HEK293 (cell line): Measurements from ENCODE around the gene RHOBTB3.

Experiments
- CTCF ChIA-PET: fragments of 350-600 bp; formaldehyde crosslinking; extraction: SDS; loops from one replicate; lab custom pipeline; 2021; ENCODE audit warnings: antibody characterized with exemption; lab: Yijun Ruan, JAX
- POLR2A ChIA-PET: fragments of 300-600 bp; formaldehyde crosslinking; extraction: SDS; loops from one replicate; lab custom pipeline; 2020; ENCODE audit warnings: antibody characterized with exemption, inconsistent platforms; lab: Yijun Ruan, JAX
- H3K27ac ChIP-seq: fragments of 200-500 bp; sonication (Bioruptor generic); 2 replicates; pipeline ENCODE4 v1.5.1; 2014; ENCODE audit warnings: low read depth, low read length, control low read depth, inconsistent platforms; ENCODE audit errors: extremely low read depth
- H3K36me3 ChIP-seq, 2 experiments: fragments of 200-500 bp in 1 of 2; sonication (Bioruptor generic) in 1 of 2; 1 replicate in 1 of 2; 2 replicates in 1 of 2; pipeline ENCODE4 v1.5.1; 2014 to 2017; ENCODE audit warnings: inconsistent platforms in 2 of 2, low read length in 2 of 2; ENCODE audit not compliant: control insufficient read depth in 2 of 2, insufficient read depth in 1 of 2
- H3K4me1 ChIP-seq: fragments of 200-500 bp; sonication (Bioruptor generic); 2 replicates; pipeline ENCODE4 v1.5.1; 2014; ENCODE audit warnings: mild to moderate bottlenecking, low read length, inconsistent platforms; ENCODE audit not compliant: control insufficient read depth, insufficient read depth
- H3K4me3 ChIP-seq: 2 replicates; pipeline ENCODE4 v1.5.1; 2011; ENCODE audit warnings: low read depth, mild to moderate bottlenecking, control low read depth, low read length, moderate library complexity
- H3K9me3 ChIP-seq: fragments of 200-500 bp; sonication (Bioruptor generic); 2 replicates; pipeline ENCODE4 v1.5.1; 2014; ENCODE audit warnings: low read depth, low read length, inconsistent platforms; ENCODE audit not compliant: control insufficient read depth, insufficient read depth
- GLI4 ChIP-seq: fragments of 450-650 bp; formaldehyde crosslinking; IDR thresholded peaks from 2 replicates; pipeline ENCODE4 v1.5.1; 2016; ENCODE audit warnings: missing biosample characterization, missing genetic modification characterization
- KLF1 ChIP-seq: fragments of 450-650 bp; formaldehyde crosslinking; IDR thresholded peaks from 2 replicates; pipeline ENCODE4 v1.5.1; 2016; ENCODE audit warnings: missing biosample characterization, missing genetic modification characterization
- RBAK ChIP-seq: fragments of 450-650 bp; formaldehyde crosslinking; IDR thresholded peaks from 2 replicates; pipeline ENCODE4 v1.5.1; 2016; ENCODE audit warnings: missing biosample characterization, missing genetic modification characterization
- TRIM28 ChIP-seq: IDR thresholded peaks from 2 replicates; pipeline ENCODE4 v1.6.1; 2011; ENCODE audit warnings: low read length, control low read depth, borderline replicate concordance
- ZBTB1 ChIP-seq: fragments of 450-650 bp; formaldehyde crosslinking; IDR thresholded peaks from 2 replicates; pipeline ENCODE4 v1.5.1; 2016; ENCODE audit warnings: missing biosample characterization, missing genetic modification characterization
- ZBTB21 ChIP-seq: fragments of 450-650 bp; formaldehyde crosslinking; IDR thresholded peaks from 2 replicates; pipeline ENCODE4 v1.5.1; 2017; ENCODE audit warnings: missing biosample characterization, missing genetic modification characterization
- ZNF146 ChIP-seq: fragments of 450-650 bp; formaldehyde crosslinking; IDR thresholded peaks from 2 replicates; pipeline ENCODE4 v1.5.1; 2016; ENCODE audit warnings: missing biosample characterization, missing genetic modification characterization
- ZNF24 ChIP-seq: fragments of 450-650 bp; formaldehyde crosslinking; IDR thresholded peaks from 2 replicates; pipeline ENCODE4 v1.5.1; 2016; ENCODE audit warnings: missing biosample characterization, missing genetic modification characterization
- ZNF335 ChIP-seq: fragments of 450-650 bp; formaldehyde crosslinking; conservative IDR thresholded peaks from 2 replicates; pipeline ENCODE4 v1.5.1; 2016; ENCODE audit warnings: missing biosample characterization, missing genetic modification characterization
- ZNF416 ChIP-seq: fragments of 450-650 bp; formaldehyde crosslinking; IDR thresholded peaks from 2 replicates; pipeline ENCODE4 v1.5.1; 2016; ENCODE audit warnings: missing biosample characterization, missing genetic modification characterization
- ZNF426 ChIP-seq: fragments of 450-650 bp; formaldehyde crosslinking; IDR thresholded peaks from 2 replicates; pipeline ENCODE4 v1.5.1; 2017; ENCODE audit warnings: missing biosample characterization, missing genetic modification characterization, mild to moderate bottlenecking, inconsistent platforms, moderate library complexity
- ZNF529 ChIP-seq: fragments of 450-650 bp; formaldehyde crosslinking; IDR thresholded peaks from 2 replicates; pipeline ENCODE4 v1.5.1; 2017; ENCODE audit warnings: missing genetic modification characterization, missing biosample characterization; ENCODE audit not compliant: insufficient replicate concordance
- ZNF610 ChIP-seq: fragments of 450-650 bp; formaldehyde crosslinking; IDR thresholded peaks from 2 replicates; pipeline ENCODE4 v1.5.1; 2016; ENCODE audit warnings: missing biosample characterization, missing genetic modification characterization, borderline replicate concordance
- ZNF76 ChIP-seq: fragments of 450-650 bp; formaldehyde crosslinking; IDR thresholded peaks from 2 replicates; pipeline ENCODE4; 2016; ENCODE audit warnings: low read depth, missing biosample characterization, missing genetic modification characterization, borderline replicate concordance
- ZNF830 ChIP-seq: fragments of 450-650 bp; IDR thresholded peaks from 2 replicates; pipeline ENCODE4 v1.5.0; 2018; ENCODE audit warnings: missing biosample characterization, missing genetic modification characterization, low read depth, mild to moderate bottlenecking, moderate library complexity
- TF ChIP-seq, protein P1 (sequence below): fragments of 450-650 bp; formaldehyde crosslinking; IDR thresholded peaks from 2 replicates; pipeline ENCODE4 v1.5.1; 2016; ENCODE audit warnings: missing biosample characterization, missing genetic modification characterization, borderline replicate concordance
- TF ChIP-seq, protein P2 (sequence below): fragments of 450-650 bp; formaldehyde crosslinking; IDR thresholded peaks from 2 replicates; pipeline ENCODE4 v1.5.1; 2016; ENCODE audit warnings: missing biosample characterization, missing genetic modification characterization
- TF ChIP-seq, protein P3 (sequence below): fragments of 450-650 bp; formaldehyde crosslinking; conservative IDR thresholded peaks from 2 replicates; pipeline ENCODE4 v1.5.1; 2016; ENCODE audit warnings: low read depth, missing biosample characterization, missing genetic modification characterization
- TF ChIP-seq, protein P4 (sequence below): fragments of 450-650 bp; formaldehyde crosslinking; IDR thresholded peaks from 2 replicates; pipeline ENCODE4 v1.5.0; 2017; ENCODE audit warnings: missing biosample characterization, missing genetic modification characterization, borderline replicate concordance
- TF ChIP-seq, protein P5 (sequence below): fragments of 450-650 bp; formaldehyde crosslinking; IDR thresholded peaks from 2 replicates; pipeline ENCODE4 v1.5.1; 2016; ENCODE audit warnings: missing biosample characterization, missing genetic modification characterization

RHOBTB3 gene

DNA sequence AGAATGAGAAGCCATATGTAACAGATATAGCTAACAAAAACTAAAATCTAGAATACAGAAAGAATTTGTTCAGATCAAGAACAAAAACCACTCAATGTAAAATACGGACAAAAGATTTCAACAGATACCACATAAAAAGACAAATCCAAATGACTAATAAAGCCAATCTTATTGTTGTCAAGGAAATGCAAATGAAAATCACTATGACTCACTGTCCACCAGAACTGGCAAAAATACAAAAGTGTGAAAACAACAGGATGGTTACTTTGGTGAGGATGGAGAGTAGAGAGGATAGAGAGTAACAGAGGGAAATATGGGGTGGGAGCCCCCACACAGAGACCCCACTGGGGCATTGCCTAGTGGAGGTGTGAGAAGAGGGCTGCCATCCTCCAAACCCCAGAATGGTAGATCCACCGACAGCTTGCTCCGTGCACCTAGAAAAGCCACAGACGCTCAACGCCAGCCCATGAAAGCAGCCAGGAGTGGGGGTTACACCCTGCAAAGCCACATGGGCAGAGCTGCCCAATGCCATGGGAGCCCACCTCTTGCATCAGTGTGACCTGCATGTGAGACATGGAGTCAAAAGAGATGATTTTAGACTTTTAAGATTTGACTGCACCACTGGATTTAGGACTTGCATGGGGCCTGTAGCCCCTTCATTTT lies 15.2 kb upstream of the RHOBTB3 start:
- Histone ChIP-seq H3K27ac (no peak overlapping the region), H3K9me3 (no peaks in the 10 kb centered on the region), H3K4me3 (no peak overlapping the region), H3K4me1 (peaks cover 4% of the 10 kb centered on the region; the same call in 1 of the 2 replicates), H3K36me3 (no peaks in the 10 kb centered on the region)
- TF ChIP-seq, protein P1, sequence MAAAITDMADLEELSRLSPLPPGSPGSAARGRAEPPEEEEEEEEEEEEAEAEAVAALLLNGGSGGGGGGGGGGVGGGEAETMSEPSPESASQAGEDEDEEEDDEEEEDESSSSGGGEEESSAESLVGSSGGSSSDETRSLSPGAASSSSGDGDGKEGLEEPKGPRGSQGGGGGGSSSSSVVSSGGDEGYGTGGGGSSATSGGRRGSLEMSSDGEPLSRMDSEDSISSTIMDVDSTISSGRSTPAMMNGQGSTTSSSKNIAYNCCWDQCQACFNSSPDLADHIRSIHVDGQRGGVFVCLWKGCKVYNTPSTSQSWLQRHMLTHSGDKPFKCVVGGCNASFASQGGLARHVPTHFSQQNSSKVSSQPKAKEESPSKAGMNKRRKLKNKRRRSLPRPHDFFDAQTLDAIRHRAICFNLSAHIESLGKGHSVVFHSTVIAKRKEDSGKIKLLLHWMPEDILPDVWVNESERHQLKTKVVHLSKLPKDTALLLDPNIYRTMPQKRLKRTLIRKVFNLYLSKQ: no peak
- TF ChIP-seq KLF1 (tag by site-specific recombination) (no peak), ZNF610 (tag by site-specific recombination) (no peak), ZNF426 (no peak)
- TF ChIP-seq, protein P2, sequence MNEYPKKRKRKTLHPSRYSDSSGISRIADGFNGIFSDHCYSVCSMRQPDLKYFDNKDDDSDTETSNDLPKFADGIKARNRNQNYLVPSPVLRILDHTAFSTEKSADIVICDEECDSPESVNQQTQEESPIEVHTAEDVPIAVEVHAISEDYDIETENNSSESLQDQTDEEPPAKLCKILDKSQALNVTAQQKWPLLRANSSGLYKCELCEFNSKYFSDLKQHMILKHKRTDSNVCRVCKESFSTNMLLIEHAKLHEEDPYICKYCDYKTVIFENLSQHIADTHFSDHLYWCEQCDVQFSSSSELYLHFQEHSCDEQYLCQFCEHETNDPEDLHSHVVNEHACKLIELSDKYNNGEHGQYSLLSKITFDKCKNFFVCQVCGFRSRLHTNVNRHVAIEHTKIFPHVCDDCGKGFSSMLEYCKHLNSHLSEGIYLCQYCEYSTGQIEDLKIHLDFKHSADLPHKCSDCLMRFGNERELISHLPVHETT (tag by site-specific recombination): no peak
- ChIA-PET POLR2A (no interaction called here), CTCF (no interaction called here)

DNA sequence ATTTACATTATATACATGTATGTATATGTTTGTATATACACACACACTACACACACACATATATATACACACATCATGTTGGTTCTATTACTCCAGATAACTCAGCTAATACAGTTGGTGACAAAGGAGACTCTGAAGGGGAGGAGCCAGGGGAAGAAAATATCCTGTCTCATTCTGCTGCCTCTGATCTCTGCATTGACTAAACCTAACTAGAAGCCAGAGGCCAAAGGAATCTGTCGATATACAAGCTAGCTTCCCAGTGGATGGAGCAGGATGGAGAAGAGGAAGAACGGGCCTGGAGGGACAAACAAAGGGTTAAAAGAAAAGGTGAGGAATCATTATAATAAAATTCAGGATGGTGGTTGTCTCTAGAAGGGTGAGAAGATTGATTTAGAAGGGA lies 13.7 kb upstream of the RHOBTB3 start:
- no peak overlapping the region for H3K27ac ChIP-seq
- TF ChIP-seq, protein P3, sequence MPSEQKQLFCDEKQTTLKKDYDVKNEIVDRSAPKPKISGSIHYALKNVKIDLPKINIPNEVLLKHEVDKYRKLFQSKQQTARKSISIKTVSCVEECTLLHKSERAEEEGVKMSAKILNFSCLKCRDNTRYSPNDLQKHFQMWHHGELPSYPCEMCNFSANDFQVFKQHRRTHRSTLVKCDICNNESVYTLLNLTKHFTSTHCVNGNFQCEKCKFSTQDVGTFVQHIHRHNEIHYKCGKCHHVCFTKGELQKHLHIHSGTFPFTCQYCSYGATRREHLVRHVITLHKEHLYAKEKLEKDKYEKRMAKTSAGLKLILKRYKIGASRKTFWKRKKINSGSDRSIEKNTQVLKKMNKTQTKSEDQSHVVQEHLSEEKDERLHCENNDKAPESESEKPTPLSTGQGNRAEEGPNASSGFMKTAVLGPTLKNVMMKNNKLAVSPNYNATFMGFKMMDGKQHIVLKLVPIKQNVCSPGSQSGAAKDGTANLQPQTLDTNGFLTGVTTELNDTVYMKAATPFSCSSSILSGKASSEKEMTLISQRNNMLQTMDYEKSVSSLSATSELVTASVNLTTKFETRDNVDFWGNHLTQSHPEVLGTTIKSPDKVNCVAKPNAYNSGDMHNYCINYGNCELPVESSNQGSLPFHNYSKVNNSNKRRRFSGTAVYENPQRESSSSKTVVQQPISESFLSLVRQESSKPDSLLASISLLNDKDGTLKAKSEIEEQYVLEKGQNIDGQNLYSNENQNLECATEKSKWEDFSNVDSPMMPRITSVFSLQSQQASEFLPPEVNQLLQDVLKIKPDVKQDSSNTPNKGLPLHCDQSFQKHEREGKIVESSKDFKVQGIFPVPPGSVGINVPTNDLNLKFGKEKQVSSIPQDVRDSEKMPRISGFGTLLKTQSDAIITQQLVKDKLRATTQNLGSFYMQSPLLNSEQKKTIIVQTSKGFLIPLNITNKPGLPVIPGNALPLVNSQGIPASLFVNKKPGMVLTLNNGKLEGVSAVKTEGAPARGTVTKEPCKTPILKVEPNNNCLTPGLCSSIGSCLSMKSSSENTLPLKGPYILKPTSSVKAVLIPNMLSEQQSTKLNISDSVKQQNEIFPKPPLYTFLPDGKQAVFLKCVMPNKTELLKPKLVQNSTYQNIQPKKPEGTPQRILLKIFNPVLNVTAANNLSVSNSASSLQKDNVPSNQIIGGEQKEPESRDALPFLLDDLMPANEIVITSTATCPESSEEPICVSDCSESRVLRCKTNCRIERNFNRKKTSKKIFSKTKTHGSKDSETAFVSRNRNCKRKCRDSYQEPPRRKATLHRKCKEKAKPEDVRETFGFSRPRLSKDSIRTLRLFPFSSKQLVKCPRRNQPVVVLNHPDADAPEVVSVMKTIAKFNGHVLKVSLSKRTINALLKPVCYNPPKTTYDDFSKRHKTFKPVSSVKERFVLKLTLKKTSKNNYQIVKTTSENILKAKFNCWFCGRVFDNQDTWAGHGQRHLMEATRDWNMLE (tag by site-specific recombination): no peak
- TF ChIP-seq, protein P4, sequence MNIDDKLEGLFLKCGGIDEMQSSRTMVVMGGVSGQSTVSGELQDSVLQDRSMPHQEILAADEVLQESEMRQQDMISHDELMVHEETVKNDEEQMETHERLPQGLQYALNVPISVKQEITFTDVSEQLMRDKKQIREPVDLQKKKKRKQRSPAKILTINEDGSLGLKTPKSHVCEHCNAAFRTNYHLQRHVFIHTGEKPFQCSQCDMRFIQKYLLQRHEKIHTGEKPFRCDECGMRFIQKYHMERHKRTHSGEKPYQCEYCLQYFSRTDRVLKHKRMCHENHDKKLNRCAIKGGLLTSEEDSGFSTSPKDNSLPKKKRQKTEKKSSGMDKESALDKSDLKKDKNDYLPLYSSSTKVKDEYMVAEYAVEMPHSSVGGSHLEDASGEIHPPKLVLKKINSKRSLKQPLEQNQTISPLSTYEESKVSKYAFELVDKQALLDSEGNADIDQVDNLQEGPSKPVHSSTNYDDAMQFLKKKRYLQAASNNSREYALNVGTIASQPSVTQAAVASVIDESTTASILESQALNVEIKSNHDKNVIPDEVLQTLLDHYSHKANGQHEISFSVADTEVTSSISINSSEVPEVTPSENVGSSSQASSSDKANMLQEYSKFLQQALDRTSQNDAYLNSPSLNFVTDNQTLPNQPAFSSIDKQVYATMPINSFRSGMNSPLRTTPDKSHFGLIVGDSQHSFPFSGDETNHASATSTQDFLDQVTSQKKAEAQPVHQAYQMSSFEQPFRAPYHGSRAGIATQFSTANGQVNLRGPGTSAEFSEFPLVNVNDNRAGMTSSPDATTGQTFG (tag by site-specific recombination): no peak
- TF ChIP-seq ZBTB1 (no peak), GLI4 (tag by site-specific recombination) (no peak), ZNF76 (tag by site-specific recombination) (no peak), ZNF610 (tag by site-specific recombination) (no peak), TRIM28 (no peak), ZBTB21 (tag by site-specific recombination) (no peak), RBAK (no peak), ZNF529 (no peak), ZNF830 (tag by site-specific recombination) (no peak), ZNF146 (tag by site-specific recombination) (no peak), ZNF24 (tag by site-specific recombination) (no peak), ZNF335 (no peak), ZNF416 (tag by site-specific recombination) (no peak)
- TF ChIP-seq, protein P5, sequence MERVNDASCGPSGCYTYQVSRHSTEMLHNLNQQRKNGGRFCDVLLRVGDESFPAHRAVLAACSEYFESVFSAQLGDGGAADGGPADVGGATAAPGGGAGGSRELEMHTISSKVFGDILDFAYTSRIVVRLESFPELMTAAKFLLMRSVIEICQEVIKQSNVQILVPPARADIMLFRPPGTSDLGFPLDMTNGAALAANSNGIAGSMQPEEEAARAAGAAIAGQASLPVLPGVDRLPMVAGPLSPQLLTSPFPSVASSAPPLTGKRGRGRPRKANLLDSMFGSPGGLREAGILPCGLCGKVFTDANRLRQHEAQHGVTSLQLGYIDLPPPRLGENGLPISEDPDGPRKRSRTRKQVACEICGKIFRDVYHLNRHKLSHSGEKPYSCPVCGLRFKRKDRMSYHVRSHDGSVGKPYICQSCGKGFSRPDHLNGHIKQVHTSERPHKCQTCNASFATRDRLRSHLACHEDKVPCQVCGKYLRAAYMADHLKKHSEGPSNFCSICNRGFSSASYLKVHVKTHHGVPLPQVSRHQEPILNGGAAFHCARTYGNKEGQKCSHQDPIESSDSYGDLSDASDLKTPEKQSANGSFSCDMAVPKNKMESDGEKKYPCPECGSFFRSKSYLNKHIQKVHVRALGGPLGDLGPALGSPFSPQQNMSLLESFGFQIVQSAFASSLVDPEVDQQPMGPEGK (tag by site-specific recombination): no peak
- POLR2A ChIA-PET: interaction anchor here (2.0 kb wide), 1 partner anchor 71 kb away, joined by 6 read pairs; the partner anchor contains the start of gene RFESD
- peaks cover under 1% of the 10 kb centered on the region; the same call in 1 of the 2 replicates for H3K4me1 ChIP-seq
- CTCF ChIA-PET: interaction anchor here (0.6 to 0.7 kb wide), 3 partner anchors 53 to 136 kb away, joined by 3 read pairs; no protein-coding TSS in a partner anchor
- no peak overlapping the region for H3K4me3 ChIP-seq
- H3K9me3 ChIP-seq: no peaks in the 10 kb centered on the region
- no peaks in the 10 kb centered on the region for H3K36me3 ChIP-seq
